Suprapubic skin (tissue), 4 donors: Measurements from ENCODE around the gene TBC1D25.

ENCODE experiments used
- POLR2A ChIP-seq, 2 donors: fragments of 450-650 bp; IDR thresholded peaks; one replicate each; pipeline ENCODE4 v1.6.1; 2017; ENCODE audit warnings: antibody characterized with exemption in 2 of 2, mild to moderate bottlenecking in 2 of 2, moderate library complexity in 2 of 2
- POLR2AphosphoS5 ChIP-seq, 3 donors: sonication (generic); formaldehyde crosslinking; IDR thresholded peaks; one replicate each; pipeline ENCODE4 v1.6.1; 2017; ENCODE audit warnings: antibody characterized with exemption in 3 of 3
- TF ChIP-seq, protein P1 (sequence below), 2 donors: fragments of 200-600 bp in 1 of 2; fragments of 450-650 bp in 1 of 2; sonication (generic) in 1 of 2; IDR thresholded peaks; one replicate each; pipeline ENCODE4 v1.5.1; 2016 to 2019; ENCODE audit warnings: antibody characterized with exemption in 2 of 2, mild to moderate bottlenecking in 1 of 2, moderate library complexity in 1 of 2

DNA sequence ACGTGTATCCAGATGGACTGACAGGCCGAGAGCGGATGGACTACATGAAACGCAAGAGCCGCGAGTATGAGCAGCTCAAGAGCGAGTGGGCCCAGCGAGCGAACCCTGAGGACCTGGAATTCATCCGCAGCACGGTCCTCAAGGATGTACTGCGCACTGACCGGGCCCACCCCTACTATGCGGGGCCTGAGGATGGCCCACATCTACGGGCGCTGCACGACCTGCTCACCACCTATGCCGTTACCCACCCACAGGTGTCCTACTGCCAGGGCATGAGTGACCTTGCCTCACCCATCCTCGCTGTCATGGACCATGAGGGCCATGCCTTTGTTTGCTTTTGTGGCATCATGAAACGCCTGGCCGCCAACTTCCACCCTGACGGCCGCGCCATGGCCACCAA, 20.1 kb downstream of the TBC1D25 start:
- TF ChIP-seq POLR2A (IDR thresholded peaks at IDR 0.05), result no peak
- TF ChIP-seq, protein P1, sequence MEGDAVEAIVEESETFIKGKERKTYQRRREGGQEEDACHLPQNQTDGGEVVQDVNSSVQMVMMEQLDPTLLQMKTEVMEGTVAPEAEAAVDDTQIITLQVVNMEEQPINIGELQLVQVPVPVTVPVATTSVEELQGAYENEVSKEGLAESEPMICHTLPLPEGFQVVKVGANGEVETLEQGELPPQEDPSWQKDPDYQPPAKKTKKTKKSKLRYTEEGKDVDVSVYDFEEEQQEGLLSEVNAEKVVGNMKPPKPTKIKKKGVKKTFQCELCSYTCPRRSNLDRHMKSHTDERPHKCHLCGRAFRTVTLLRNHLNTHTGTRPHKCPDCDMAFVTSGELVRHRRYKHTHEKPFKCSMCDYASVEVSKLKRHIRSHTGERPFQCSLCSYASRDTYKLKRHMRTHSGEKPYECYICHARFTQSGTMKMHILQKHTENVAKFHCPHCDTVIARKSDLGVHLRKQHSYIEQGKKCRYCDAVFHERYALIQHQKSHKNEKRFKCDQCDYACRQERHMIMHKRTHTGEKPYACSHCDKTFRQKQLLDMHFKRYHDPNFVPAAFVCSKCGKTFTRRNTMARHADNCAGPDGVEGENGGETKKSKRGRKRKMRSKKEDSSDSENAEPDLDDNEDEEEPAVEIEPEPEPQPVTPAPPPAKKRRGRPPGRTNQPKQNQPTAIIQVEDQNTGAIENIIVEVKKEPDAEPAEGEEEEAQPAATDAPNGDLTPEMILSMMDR (IDR thresholded peaks at IDR 0.05), result no peak
- TF ChIP-seq POLR2AphosphoS5 (IDR thresholded peaks at IDR 0.05), result no peak
